Measurements from ENCODE around the gene COL4A6.

The COL4A6 gene

GRCh38 chrX:108173874-108174273 lies 264.3 kb downstream of the COL4A6 start:
- in situ Hi-C loops (cut with MboI; ENCODE audit: low pct_unique_long_range_greater_than_20kb, low sequenced_read_pairs) = no loop called here
- DNase-seq = no peak

GRCh38 chrX:108171671-108172070 lies 266.6 kb downstream of the COL4A6 start:
- DNase-seq = no peak
- in situ Hi-C loops (cut with MboI; ENCODE audit: low pct_unique_long_range_greater_than_20kb, low sequenced_read_pairs) = no loop called here

- DNase-seq = no peak
- in situ Hi-C loops (cut with MboI; ENCODE audit: low pct_unique_long_range_greater_than_20kb, low sequenced_read_pairs) = no loop called here
Measured at GRCh38 chrX:108169768-108170167, 268.5 kb downstream of the COL4A6 start.

GRCh38 chrX:108168961-108169740 lies 269.1 kb downstream of the COL4A6 start:
- in situ Hi-C loops (cut with MboI; ENCODE audit: low pct_unique_long_range_greater_than_20kb, low sequenced_read_pairs) = no loop called here
- DNase-seq = no peak

GRCh38 chrX:108167211-108167872 lies 270.9 kb downstream of the COL4A6 start:
- DNase-seq = no peak
- in situ Hi-C loops (cut with MboI; ENCODE audit: low pct_unique_long_range_greater_than_20kb, low sequenced_read_pairs) = no loop called here

- in situ Hi-C loops (cut with MboI; ENCODE audit: low pct_unique_long_range_greater_than_20kb, low sequenced_read_pairs) = no loop called here
- DNase-seq = peak; percentile 54
Measured at GRCh38 chrX:108165383-108166111, 272.7 kb downstream of the COL4A6 start.

- in situ Hi-C loops (cut with MboI; ENCODE audit: low pct_unique_long_range_greater_than_20kb, low sequenced_read_pairs) = no loop called here
- no peak for DNase-seq
Measured at GRCh38 chrX:108163333-108164082, 274.7 kb downstream of the COL4A6 start.

- in situ Hi-C loops (cut with MboI; ENCODE audit: low pct_unique_long_range_greater_than_20kb, low sequenced_read_pairs) = no loop called here
- no peak for DNase-seq
Measured at GRCh38 chrX:108162265-108162664, 276.0 kb downstream of the COL4A6 start.

- no peak for DNase-seq
- in situ Hi-C loops (cut with MboI; ENCODE audit: low pct_unique_long_range_greater_than_20kb, low sequenced_read_pairs) = no loop called here
Measured at GRCh38 chrX:108160309-108160708, 277.9 kb downstream of the COL4A6 start.

GRCh38 chrX:108159028-108159670 lies 279.1 kb downstream of the COL4A6 start:
- DNase-seq = no peak
- in situ Hi-C loops (cut with MboI; ENCODE audit: low pct_unique_long_range_greater_than_20kb, low sequenced_read_pairs) = no loop called here

GRCh38 chrX:108157628-108158027 lies 280.6 kb downstream of the COL4A6 start:
- in situ Hi-C loops (cut with MboI; ENCODE audit: low pct_unique_long_range_greater_than_20kb, low sequenced_read_pairs) = no loop called here
- no peak for DNase-seq

GRCh38 chrX:108156934-108157466 lies 281.2 kb downstream of the COL4A6 start:
- in situ Hi-C loops (cut with MboI; ENCODE audit: low pct_unique_long_range_greater_than_20kb, low sequenced_read_pairs) = no loop called here
- DNase-seq = no peak

- DNase-seq = no peak
Measured at GRCh38 chrX:108156082-108156481, 282.1 kb downstream of the COL4A6 start.

GRCh38 chrX:108148524-108148923 lies 289.7 kb downstream of the COL4A6 start:
- DNase-seq = no peak
- in situ Hi-C loops (cut with MboI; ENCODE audit: low pct_unique_long_range_greater_than_20kb, low sequenced_read_pairs) = no loop called here

More at GRCh38 chrX:108156082-108156481, 282.1 kb downstream of the COL4A6 start:
- in situ Hi-C loops (cut with MboI; ENCODE audit: low pct_unique_long_range_greater_than_20kb, low sequenced_read_pairs) = no loop called here

- peak; percentile 51 for DNase-seq
- in situ Hi-C loops (cut with MboI; ENCODE audit: low pct_unique_long_range_greater_than_20kb, low sequenced_read_pairs) = no loop called here
Measured at GRCh38 chrX:108138814-108139702, 299.2 kb downstream of the COL4A6 start.

GRCh38 chrX:108134724-108135123 lies 303.5 kb downstream of the COL4A6 start:
- no peak for DNase-seq
- in situ Hi-C loops (cut with MboI; ENCODE audit: low pct_unique_long_range_greater_than_20kb, low sequenced_read_pairs) = no loop called here

- in situ Hi-C loops (cut with MboI; ENCODE audit: low pct_unique_long_range_greater_than_20kb, low sequenced_read_pairs) = no loop called here
- no peak for DNase-seq
Measured at GRCh38 chrX:108132876-108133275, 305.3 kb downstream of the COL4A6 start.

GRCh38 chrX:108132034-108132433 lies 306.2 kb downstream of the COL4A6 start:
- in situ Hi-C loops (cut with MboI; ENCODE audit: low pct_unique_long_range_greater_than_20kb, low sequenced_read_pairs) = no loop called here
- DNase-seq = no peak
